HepG2 (cell line): ENCODE measurements around the gene ZFHX3. TPM values are rescaled to one million over a fixed set of nuclear protein-coding genes. Genes with fewer than 3 reads are reported as not detected.

Experiments
- ATAC-seq: fragments of 200-7000 bp; cut with Tn5 transposase; 3 replicates; pipeline ENCODE4 v1.9.1; 2020; ENCODE audit warnings: mild to moderate bottlenecking, moderate library complexity
- BruUV-seq: library from RNA; stranded (reverse); fragments of 400-500 nt; replicated peaks from 2 replicates; lab custom pipeline; 2021; lab: Mats Ljungman, UMichigan
- CTCF ChIA-PET: fragments of 300-600 bp; formaldehyde crosslinking; extraction: SDS; loops from one replicate; lab custom pipeline; 2021; ENCODE audit warnings: low total read pairs, inconsistent platforms, low intra/inter-chr PET ratio; lab: Yijun Ruan, JAX
- POLR2A ChIA-PET: fragments of 350-600 bp; sonication (Branson Sonifier 250); formaldehyde crosslinking; loops from one replicate; lab custom pipeline; 2020; ENCODE audit warnings: antibody characterized with exemption, inconsistent platforms; lab: Yijun Ruan, JAX
- DNase-seq: peaks from one replicate; pipeline ENCODE4 v3.0.0-alpha.2; 2015; ENCODE audit warnings: low spot score
- FAIRE-seq: peaks from 3 replicates; lab custom pipeline; 2011; peaks lifted over from hg19 to GRCh38; lab: Jason Lieb, UNC
- H2AFZ ChIP-seq: one replicate; pipeline ENCODE4 v1.6.1; 2011; ENCODE audit warnings: low read length, inconsistent platforms
- H3K27ac ChIP-seq: fragments of 300-600 bp; 3 replicates; pipeline ENCODE4 v1.8.0; 2011; ENCODE audit warnings: mixed run types, mild to moderate bottlenecking, mixed read lengths, low read length, inconsistent platforms; ENCODE audit not compliant: insufficient read depth; ENCODE audit errors: extremely low read length
- H3K27me3 ChIP-seq, 2 experiments: fragments of 200-600 bp in 1 of 2; 2 replicates in 1 of 2; 3 replicates in 1 of 2; pipeline versions ENCODE4 v1.6.0 to v1.8.0; 2011; ENCODE audit warnings: low read length in 2 of 2, mild to moderate bottlenecking in 2 of 2, moderate library complexity in 2 of 2, inconsistent platforms in 1 of 2; ENCODE audit not compliant: insufficient read depth in 2 of 2, control insufficient read depth in 1 of 2
- H3K36me3 ChIP-seq, 2 experiments: fragments of 200-600 bp in 1 of 2; replicated peaks in 1 of 2; 2 replicates in 1 of 2; 3 replicates in 1 of 2; pipeline versions ENCODE4 v1.5.1 to v1.8.0; 2011; ENCODE audit warnings: low read length in 2 of 2, inconsistent platforms in 1 of 2; ENCODE audit not compliant: insufficient read depth in 2 of 2, control insufficient read depth in 1 of 2
- H3K4me1 ChIP-seq: 2 replicates; pipeline ENCODE4 v1.5.1; 2012; ENCODE audit warnings: low read length, inconsistent platforms; ENCODE audit not compliant: insufficient read depth
- H3K4me2 ChIP-seq: 2 replicates; pipeline ENCODE4 v1.6.0; 2011; ENCODE audit warnings: low read depth, low read length, inconsistent platforms
- H3K4me3 ChIP-seq, 3 experiments: fragments of 200-600 bp in 1 of 3; sonication (generic), shearing (Covaris generic) in 1 of 3; replicated peaks in 1 of 3; 2 replicates each; pipeline ENCODE4 v1.5.1; 2011 to 2016; ENCODE audit warnings: low read length in 3 of 3, inconsistent platforms in 2 of 3, low read depth in 2 of 3, mild to moderate bottlenecking in 2 of 3, control low read depth in 1 of 3, mixed read lengths in 1 of 3; ENCODE audit not compliant: insufficient read depth in 1 of 3
- H3K79me2 ChIP-seq: one replicate; pipeline ENCODE4 v1.6.1; 2011; ENCODE audit warnings: low read length, inconsistent platforms; ENCODE audit not compliant: insufficient read depth
- H3K9ac ChIP-seq: 2 replicates; pipeline ENCODE4 v1.6.0; 2011; ENCODE audit warnings: mild to moderate bottlenecking, low read depth, low read length, inconsistent platforms; ENCODE audit not compliant: insufficient read depth
- H3K9me3 ChIP-seq: 2 replicates; pipeline ENCODE4 v1.5.1; 2012; ENCODE audit warnings: mild to moderate bottlenecking, low read length
- H4K20me1 ChIP-seq: 2 replicates; pipeline ENCODE4 v1.6.0; 2011; ENCODE audit warnings: inconsistent platforms, mild to moderate bottlenecking, low read length, moderate library complexity; ENCODE audit not compliant: insufficient read depth
- RBM22 ChIP-seq: fragments of 200-400 bp; formaldehyde crosslinking; optimal IDR thresholded peaks from 2 replicates; pipeline ENCODE3; 2017; ENCODE audit warnings: mild to moderate bottlenecking, low read length, moderate library complexity
- RBM39 ChIP-seq: fragments of 200-400 bp; formaldehyde crosslinking; IDR thresholded peaks from one replicate; pipeline ENCODE4 v1.6.1; 2018; ENCODE audit warnings: antibody characterized with exemption, mild to moderate bottlenecking, low read depth, low read length; ENCODE audit not compliant: poor library complexity, severe bottlenecking
- RXRB ChIP-seq: IDR thresholded peaks from 2 replicates; pipeline ENCODE4 v1.6.1; 2016; ENCODE audit warnings: borderline replicate concordance, missing genetic modification reagents, missing compliant biosample characterization
- ZIK1 ChIP-seq: sonication (generic); formaldehyde crosslinking; IDR thresholded peaks from 2 replicates; pipeline ENCODE4 v1.5.0; 2020; ENCODE audit warnings: mild to moderate bottlenecking, low read depth, missing genetic modification reagents, borderline replicate concordance
- ZSCAN5A ChIP-seq: sonication (generic); formaldehyde crosslinking; IDR thresholded peaks from 2 replicates; pipeline ENCODE4 v1.8.0; 2022; ENCODE audit warnings: mild to moderate bottlenecking, missing genetic modification reagents, borderline replicate concordance
- WGBS: methylation state at CpG from one replicate; pipeline ENCODE4 v1.1.6; 2017; ENCODE audit warnings: low lambda C conversion rate; 5-methylcytosine and 5-hydroxymethylcytosine counted together
- in situ Hi-C: cut with HindIII; loops from 2 replicates; pipeline ENCODE4 v1.10.0; 2017; ENCODE audit warnings: low pct_unique_long_range_greater_than_20kb; ENCODE audit not compliant: extremely low pct_ligation_motif_present
- intact Hi-C: fragments of 100-400 bp; cut with micrococcal nuclease; formaldehyde crosslinking; loops from one replicate; pipeline ENCODE4 v1.10.0; 2022; ENCODE audit not compliant: unreplicated experiment
- polyA plus RNA-seq, 8 experiments: library from polyadenylated mRNA; depleted of rRNA in 3 of 8; stranded (reverse) in 7 of 8; unstranded in 1 of 8; fragments of >200 nt; fragmentation: Illumina TruSeq in 4 of 8; extraction: Trizol in 4 of 8; gene quantifications; 2 replicates each; pipeline versions ENCODE4 v1.2.1 to v1.2.3, GENCODE V29; 2011 to 2016; ENCODE audit warnings: low read depth in 4 of 8, missing spikeins in 1 of 8, mixed read lengths in 1 of 8; ENCODE audit not compliant: insufficient read depth in 1 of 8
- total RNA-seq, 5 experiments: library from RNA; depleted of rRNA; stranded (reverse); fragments of >200 nt; fragmentation: Illumina TruSeq; extraction: Trizol; gene quantifications; 2 replicates each; pipeline ENCODE4 v1.2.3, GENCODE V29; 2016; ENCODE audit warnings: low read depth in 1 of 5
- TF ChIP-seq, protein P1 (sequence below): IDR thresholded peaks from 2 replicates; pipeline ENCODE4 v1.6.1; 2016
- TF ChIP-seq, protein P2 (sequence below): IDR thresholded peaks from 2 replicates; pipeline ENCODE4 v1.6.1; 2016; ENCODE audit warnings: missing genetic modification reagents, missing compliant biosample characterization
- TF ChIP-seq, protein P3 (sequence below): sonication (generic); formaldehyde crosslinking; IDR thresholded peaks from 2 replicates; pipeline ENCODE4 v1.4.0; 2020; ENCODE audit warnings: missing genetic modification reagents, borderline replicate concordance
- TF ChIP-seq, protein P4 (sequence below), 2 experiments: IDR thresholded peaks; 2 replicates each; pipeline ENCODE4 v1.6.1; 2011 to 2012; ENCODE audit warnings: low read length in 2 of 2, borderline replicate concordance in 1 of 2, low read depth in 1 of 2, mild to moderate bottlenecking in 1 of 2, moderate library complexity in 1 of 2

Gene ZFHX3
- total and polyA plus RNA-seq, 2 of the 13 experiments (the other 11 are each of a cell fraction or from before 2014, with no cell fraction given) = 5.0 to 6.0 TPM

DNA sequence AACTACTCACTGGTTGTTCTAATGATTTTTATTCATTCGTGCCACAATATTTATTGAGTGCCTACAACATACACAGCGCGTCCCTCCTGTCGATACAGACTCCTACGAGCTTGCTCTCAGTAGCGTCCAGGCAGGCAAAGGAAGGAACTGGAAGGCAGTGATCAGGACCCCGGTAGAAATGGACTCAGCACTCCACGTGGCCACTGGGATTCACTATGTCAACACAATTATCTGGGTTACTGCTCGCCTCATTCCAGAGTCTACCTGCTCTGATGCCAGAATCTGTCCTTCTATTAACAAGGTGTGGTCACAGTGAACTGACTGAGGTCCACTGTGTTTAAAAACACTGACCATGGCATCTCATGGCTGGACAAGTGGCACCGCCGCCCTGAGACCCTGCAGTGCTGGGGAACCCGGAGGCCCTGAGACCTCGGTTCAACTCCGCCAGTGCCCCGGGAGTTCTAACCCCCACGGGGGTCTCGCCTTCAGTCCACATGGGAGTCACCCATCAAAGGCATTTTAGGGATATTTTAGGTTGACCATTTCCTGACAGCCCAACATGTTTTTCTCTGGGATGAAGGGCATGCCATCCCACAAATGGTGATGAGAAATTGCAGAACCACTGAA is 71.4 kb downstream of the ZFHX3 start (continued):
- 0 out of 2 replicates have a peak, but pooled peaks have one; percentile 8 for TF ChIP-seq RXRB
- no peak for TF ChIP-seq RBM39
- TF ChIP-seq ZSCAN5A (CRISPR knock-in tag) = no peak
- TF ChIP-seq, protein P1, sequence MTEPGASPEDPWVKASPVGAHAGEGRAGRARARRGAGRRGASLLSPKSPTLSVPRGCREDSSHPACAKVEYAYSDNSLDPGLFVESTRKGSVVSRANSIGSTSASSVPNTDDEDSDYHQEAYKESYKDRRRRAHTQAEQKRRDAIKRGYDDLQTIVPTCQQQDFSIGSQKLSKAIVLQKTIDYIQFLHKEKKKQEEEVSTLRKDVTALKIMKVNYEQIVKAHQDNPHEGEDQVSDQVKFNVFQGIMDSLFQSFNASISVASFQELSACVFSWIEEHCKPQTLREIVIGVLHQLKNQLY (CRISPR knock-in tag) = peak; percentile 77
- TF ChIP-seq, protein P2, sequence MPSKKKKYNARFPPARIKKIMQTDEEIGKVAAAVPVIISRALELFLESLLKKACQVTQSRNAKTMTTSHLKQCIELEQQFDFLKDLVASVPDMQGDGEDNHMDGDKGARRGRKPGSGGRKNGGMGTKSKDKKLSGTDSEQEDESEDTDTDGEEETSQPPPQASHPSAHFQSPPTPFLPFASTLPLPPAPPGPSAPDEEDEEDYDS = 0 out of 2 replicates have a peak, but pooled peaks have one; percentile 18
- TF ChIP-seq, all 625 proteins: peak for 68

DNA sequence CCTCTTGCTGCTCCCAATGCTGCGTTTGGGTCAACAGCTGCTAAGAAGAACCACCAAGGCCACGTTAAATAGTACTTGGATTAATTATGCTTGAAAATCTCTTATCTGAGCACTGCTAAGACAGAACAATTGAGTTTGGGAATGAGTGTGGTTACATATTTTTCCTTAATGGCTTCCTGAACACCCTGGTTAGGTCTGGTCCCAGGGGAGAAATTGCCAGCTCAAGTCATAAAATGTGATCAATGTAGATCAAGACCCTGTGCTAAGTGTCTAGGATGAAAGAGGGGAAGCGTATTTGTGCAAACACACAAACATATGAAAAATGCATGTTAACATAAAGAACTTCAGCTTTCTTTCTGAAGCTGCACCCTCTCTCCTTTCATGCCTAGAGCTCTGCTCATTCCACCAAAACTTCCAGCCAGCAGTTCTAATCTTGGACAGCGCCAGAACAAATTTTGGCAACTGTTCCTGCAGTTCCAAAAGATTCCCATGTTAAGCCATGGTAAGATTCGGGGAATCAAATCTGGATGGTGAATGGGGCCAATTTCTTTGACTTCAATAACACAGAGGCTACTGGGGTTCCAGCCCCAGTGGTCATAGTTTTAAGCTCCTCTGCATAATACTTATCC is 72.0 kb downstream of the ZFHX3 start:
- H3K79me2 ChIP-seq = peaks cover 69% of the 10 kb centered on the region
- H3K9ac ChIP-seq = no peak overlapping the region
- peaks cover 50% of the 10 kb centered on the region for H3K4me1 ChIP-seq
- intact Hi-C loops = no loop called here
- CTCF ChIA-PET = no interaction called here
- H3K4me2 ChIP-seq = no peak overlapping the region
- no peak overlapping the region for H3K4me3 ChIP-seq
- DNase-seq (no peak), FAIRE-seq (no peak), ATAC-seq (no peak)
- POLR2A ChIA-PET = no interaction called here
- H3K27ac ChIP-seq = no peak overlapping the region
- no TSS peak for BruUV-seq
- H3K27me3 ChIP-seq = no peaks in the 10 kb centered on the region
- WGBS = 97% methylated on average over 5 of the region's 5 CpGs
- no peak overlapping the region for H2AFZ ChIP-seq
- peaks cover 19% of the 10 kb centered on the region; the same call in 1 of the 2 replicates for H4K20me1 ChIP-seq
- H3K36me3 ChIP-seq = peaks cover 4 to 8% of the 10 kb centered on the region in 2 experiments; a peak in 3 of 5 replicates
- no peaks in the 10 kb centered on the region for H3K9me3 ChIP-seq
- in situ Hi-C loops = no loop called here
- TF ChIP-seq ZIK1 (no peak), RBM22 (peak; percentile 34)
- TF ChIP-seq, protein P3, sequence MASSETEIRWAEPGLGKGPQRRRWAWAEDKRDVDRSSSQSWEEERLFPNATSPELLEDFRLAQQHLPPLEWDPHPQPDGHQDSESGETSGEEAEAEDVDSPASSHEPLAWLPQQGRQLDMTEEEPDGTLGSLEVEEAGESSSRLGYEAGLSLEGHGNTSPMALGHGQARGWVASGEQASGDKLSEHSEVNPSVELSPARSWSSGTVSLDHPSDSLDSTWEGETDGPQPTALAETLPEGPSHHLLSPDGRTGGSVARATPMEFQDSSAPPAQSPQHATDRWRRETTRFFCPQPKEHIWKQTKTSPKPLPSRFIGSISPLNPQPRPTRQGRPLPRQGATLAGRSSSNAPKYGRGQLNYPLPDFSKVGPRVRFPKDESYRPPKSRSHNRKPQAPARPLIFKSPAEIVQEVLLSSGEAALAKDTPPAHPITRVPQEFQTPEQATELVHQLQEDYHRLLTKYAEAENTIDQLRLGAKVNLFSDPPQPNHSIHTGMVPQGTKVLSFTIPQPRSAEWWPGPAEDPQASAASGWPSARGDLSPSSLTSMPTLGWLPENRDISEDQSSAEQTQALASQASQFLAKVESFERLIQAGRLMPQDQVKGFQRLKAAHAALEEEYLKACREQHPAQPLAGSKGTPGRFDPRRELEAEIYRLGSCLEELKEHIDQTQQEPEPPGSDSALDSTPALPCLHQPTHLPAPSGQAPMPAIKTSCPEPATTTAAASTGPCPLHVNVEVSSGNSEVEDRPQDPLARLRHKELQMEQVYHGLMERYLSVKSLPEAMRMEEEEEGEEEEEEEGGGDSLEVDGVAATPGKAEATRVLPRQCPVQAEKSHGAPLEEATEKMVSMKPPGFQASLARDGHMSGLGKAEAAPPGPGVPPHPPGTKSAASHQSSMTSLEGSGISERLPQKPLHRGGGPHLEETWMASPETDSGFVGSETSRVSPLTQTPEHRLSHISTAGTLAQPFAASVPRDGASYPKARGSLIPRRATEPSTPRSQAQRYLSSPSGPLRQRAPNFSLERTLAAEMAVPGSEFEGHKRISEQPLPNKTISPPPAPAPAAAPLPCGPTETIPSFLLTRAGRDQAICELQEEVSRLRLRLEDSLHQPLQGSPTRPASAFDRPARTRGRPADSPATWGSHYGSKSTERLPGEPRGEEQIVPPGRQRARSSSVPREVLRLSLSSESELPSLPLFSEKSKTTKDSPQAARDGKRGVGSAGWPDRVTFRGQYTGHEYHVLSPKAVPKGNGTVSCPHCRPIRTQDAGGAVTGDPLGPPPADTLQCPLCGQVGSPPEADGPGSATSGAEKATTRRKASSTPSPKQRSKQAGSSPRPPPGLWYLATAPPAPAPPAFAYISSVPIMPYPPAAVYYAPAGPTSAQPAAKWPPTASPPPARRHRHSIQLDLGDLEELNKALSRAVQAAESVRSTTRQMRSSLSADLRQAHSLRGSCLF = no peak
- TF ChIP-seq, protein P4, sequence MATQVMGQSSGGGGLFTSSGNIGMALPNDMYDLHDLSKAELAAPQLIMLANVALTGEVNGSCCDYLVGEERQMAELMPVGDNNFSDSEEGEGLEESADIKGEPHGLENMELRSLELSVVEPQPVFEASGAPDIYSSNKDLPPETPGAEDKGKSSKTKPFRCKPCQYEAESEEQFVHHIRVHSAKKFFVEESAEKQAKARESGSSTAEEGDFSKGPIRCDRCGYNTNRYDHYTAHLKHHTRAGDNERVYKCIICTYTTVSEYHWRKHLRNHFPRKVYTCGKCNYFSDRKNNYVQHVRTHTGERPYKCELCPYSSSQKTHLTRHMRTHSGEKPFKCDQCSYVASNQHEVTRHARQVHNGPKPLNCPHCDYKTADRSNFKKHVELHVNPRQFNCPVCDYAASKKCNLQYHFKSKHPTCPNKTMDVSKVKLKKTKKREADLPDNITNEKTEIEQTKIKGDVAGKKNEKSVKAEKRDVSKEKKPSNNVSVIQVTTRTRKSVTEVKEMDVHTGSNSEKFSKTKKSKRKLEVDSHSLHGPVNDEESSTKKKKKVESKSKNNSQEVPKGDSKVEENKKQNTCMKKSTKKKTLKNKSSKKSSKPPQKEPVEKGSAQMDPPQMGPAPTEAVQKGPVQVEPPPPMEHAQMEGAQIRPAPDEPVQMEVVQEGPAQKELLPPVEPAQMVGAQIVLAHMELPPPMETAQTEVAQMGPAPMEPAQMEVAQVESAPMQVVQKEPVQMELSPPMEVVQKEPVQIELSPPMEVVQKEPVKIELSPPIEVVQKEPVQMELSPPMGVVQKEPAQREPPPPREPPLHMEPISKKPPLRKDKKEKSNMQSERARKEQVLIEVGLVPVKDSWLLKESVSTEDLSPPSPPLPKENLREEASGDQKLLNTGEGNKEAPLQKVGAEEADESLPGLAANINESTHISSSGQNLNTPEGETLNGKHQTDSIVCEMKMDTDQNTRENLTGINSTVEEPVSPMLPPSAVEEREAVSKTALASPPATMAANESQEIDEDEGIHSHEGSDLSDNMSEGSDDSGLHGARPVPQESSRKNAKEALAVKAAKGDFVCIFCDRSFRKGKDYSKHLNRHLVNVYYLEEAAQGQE (IDR thresholded peaks at IDR 0.05; ENCODE audit: borderline replicate concordance in 1 of 2, low read depth in 1 of 2, low read length in 2 of 2) = peak in 1 of 2 experiments; percentile 18; a peak in 1 of 4 replicates
